Muscle layer of duodenum (tissue), 2 donors: Measurements from ENCODE around the gene ABCC4.

ENCODE experiments used
- H3K27ac ChIP-seq: one replicate; pipeline ENCODE4 v1.7.0; 2013; ENCODE audit warnings: mild to moderate bottlenecking, low read length
- H3K27me3 ChIP-seq: one replicate; pipeline ENCODE4 v1.7.0; 2013; ENCODE audit warnings: low read depth, mild to moderate bottlenecking, control low read depth, low read length
- H3K36me3 ChIP-seq, 2 donors: one replicate each; pipeline ENCODE4 v1.7.0; 2013; ENCODE audit warnings: low read length in 2 of 2, control low read depth in 1 of 2, mild to moderate bottlenecking in 1 of 2; ENCODE audit not compliant: insufficient read depth in 2 of 2, control insufficient read depth in 1 of 2
- H3K4me1 ChIP-seq, 2 donors: one replicate each; pipeline ENCODE4 v1.7.0; 2013; ENCODE audit warnings: low read length in 2 of 2, mild to moderate bottlenecking in 2 of 2, control low read depth in 1 of 2, moderate library complexity in 1 of 2; ENCODE audit not compliant: insufficient read depth in 2 of 2, control insufficient read depth in 1 of 2
- H3K4me3 ChIP-seq, 2 donors: one replicate each; pipeline ENCODE4 v1.7.0; 2013; ENCODE audit warnings: low read length in 2 of 2, low read depth in 1 of 2, mild to moderate bottlenecking in 1 of 2
- H3K9me3 ChIP-seq, 2 donors: one replicate each; pipeline ENCODE4 v1.7.0; 2013; ENCODE audit warnings: low read length in 2 of 2, control low read depth in 1 of 2, mild to moderate bottlenecking in 1 of 2; ENCODE audit not compliant: control insufficient read depth in 1 of 2
- donor health status: healthy.

The ABCC4 gene

GRCh38 chr13:95003019-95003813 lies 298.0 kb downstream of the ABCC4 start:
- Histone ChIP-seq H3K9me3 (no peaks in the 10 kb centered on the region), H3K4me1 (peaks cover 0 to 9% of the 10 kb centered on the region in 2 donors), H3K4me3 (peak overlapping the region in 1 of 2 donors; percentile 37), H3K27ac (no peak overlapping the region), H3K27me3 (no peaks in the 10 kb centered on the region), H3K36me3 (no peaks in the 10 kb centered on the region)

DNA sequence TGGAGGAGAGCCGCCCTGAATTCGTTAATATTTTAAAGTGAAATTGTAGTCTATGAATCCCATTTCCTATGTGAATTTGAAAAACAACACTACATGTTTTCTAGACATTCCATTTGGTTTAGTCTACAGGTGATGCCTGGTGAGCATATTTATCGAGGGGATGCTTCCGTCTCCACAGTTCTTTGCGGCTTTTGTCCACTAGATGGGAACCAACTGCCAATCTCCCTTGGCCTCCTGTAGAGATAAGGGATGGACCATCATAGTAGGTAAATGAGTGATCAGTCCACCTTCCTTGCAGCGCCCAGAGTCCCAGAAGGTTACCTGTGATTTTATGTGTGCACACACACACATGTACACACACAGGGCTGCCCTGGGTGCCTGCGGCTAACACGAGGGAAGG lies 299.1 kb downstream of the ABCC4 start:
- Histone ChIP-seq H3K36me3 (no peaks in the 10 kb centered on the region), H3K4me1 (peaks cover 0 to 9% of the 10 kb centered on the region in 2 donors), H3K27ac (no peak overlapping the region), H3K27me3 (no peaks in the 10 kb centered on the region), H3K9me3 (no peaks in the 10 kb centered on the region), H3K4me3 (no peak overlapping the region)

DNA sequence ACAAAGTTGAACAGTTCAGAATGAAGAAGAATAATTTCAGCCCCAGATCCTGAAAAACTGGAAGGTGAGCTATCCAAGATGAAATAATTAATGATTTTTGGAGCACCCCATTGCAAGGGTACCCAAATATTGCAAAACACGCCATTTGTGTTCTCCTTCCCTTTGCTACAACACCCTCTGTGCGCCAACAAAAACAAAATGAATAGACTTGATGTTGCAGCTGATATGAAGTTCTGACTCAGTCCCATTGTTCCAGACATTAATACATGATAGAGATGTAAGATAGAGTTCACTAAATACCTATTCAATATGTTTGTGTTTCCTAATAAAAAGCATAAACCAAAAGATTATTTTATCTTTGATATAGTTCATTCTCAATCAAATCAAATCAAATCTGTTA lies 301.4 kb downstream of the ABCC4 start:
- H3K36me3 ChIP-seq: no peaks in the 10 kb centered on the region
- H3K9me3 ChIP-seq: no peaks in the 10 kb centered on the region
- H3K27me3 ChIP-seq: no peaks in the 10 kb centered on the region

DNA sequence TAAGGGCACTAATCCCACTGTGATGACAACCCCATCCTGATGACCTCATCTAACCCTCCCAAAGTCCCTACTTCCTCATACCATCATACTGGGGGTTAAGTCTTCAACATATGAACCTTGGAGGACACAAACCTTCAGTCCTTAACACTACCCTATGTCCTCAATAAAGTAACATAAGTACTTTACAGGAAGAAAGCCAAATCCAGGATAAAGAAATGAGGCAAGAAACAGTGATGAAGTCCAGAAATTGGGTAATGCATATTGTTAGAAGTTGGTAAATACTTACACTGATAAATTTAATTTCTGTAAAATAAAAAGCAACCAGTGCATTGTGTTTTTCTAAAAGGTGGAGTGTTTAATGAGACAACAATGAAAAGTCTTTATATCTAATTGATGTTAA lies 304.1 kb downstream of the ABCC4 start:
- Histone ChIP-seq H3K4me1 (no peaks in the 10 kb centered on the region), H3K27me3 (no peaks in the 10 kb centered on the region), H3K9me3 (no peaks in the 10 kb centered on the region), H3K36me3 (no peaks in the 10 kb centered on the region), H3K27ac (no peak overlapping the region), H3K4me3 (no peak overlapping the region)

More for the DNA sequence above, 301.4 kb downstream of the ABCC4 start:
- Histone ChIP-seq H3K4me1 (peaks cover 0 to 9% of the 10 kb centered on the region in 2 donors), H3K4me3 (no peak overlapping the region), H3K27ac (no peak overlapping the region)

DNA sequence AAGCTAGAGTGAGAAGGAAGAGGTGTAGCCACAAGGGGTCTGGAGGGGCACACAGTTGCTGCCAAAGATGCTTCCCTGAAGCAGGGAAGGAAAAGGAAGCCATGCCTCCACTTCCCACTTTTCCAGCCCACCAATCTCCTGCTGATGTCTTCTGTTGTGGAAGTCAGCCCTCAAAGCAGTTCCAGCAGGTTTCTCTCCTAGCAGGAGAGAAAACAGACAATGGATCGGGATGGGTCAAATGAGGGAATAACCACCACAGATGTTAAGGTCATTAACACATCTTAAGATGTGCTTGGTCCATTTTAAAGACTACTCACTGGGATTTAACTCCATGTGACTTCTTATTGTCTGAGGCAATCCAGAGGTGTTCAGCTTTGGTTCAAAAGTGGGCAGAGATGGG lies 304.8 kb downstream of the ABCC4 start:
- H3K9me3 ChIP-seq: no peaks in the 10 kb centered on the region
- no peaks in the 10 kb centered on the region for H3K36me3 ChIP-seq
- H3K27me3 ChIP-seq: no peaks in the 10 kb centered on the region
- no peak overlapping the region for H3K4me3 ChIP-seq
- H3K27ac ChIP-seq: no peak overlapping the region
- no peaks in the 10 kb centered on the region for H3K4me1 ChIP-seq

- no peaks in the 10 kb centered on the region for H3K27me3 ChIP-seq
- H3K36me3 ChIP-seq: no peaks in the 10 kb centered on the region
- H3K9me3 ChIP-seq: no peaks in the 10 kb centered on the region
- no peaks in the 10 kb centered on the region for H3K4me1 ChIP-seq
- H3K27ac ChIP-seq: no peak overlapping the region
- H3K4me3 ChIP-seq: no peak overlapping the region
Measured at GRCh38 chr13:94994506-94994905, 306.7 kb downstream of the ABCC4 start.

- no peaks in the 10 kb centered on the region for H3K27me3 ChIP-seq
- no peaks in the 10 kb centered on the region for H3K36me3 ChIP-seq
- no peak overlapping the region for H3K4me3 ChIP-seq
- no peaks in the 10 kb centered on the region for H3K9me3 ChIP-seq
- H3K4me1 ChIP-seq: no peaks in the 10 kb centered on the region
- H3K27ac ChIP-seq: no peak overlapping the region
Measured at GRCh38 chr13:94993616-94994015, 307.6 kb downstream of the ABCC4 start.

DNA sequence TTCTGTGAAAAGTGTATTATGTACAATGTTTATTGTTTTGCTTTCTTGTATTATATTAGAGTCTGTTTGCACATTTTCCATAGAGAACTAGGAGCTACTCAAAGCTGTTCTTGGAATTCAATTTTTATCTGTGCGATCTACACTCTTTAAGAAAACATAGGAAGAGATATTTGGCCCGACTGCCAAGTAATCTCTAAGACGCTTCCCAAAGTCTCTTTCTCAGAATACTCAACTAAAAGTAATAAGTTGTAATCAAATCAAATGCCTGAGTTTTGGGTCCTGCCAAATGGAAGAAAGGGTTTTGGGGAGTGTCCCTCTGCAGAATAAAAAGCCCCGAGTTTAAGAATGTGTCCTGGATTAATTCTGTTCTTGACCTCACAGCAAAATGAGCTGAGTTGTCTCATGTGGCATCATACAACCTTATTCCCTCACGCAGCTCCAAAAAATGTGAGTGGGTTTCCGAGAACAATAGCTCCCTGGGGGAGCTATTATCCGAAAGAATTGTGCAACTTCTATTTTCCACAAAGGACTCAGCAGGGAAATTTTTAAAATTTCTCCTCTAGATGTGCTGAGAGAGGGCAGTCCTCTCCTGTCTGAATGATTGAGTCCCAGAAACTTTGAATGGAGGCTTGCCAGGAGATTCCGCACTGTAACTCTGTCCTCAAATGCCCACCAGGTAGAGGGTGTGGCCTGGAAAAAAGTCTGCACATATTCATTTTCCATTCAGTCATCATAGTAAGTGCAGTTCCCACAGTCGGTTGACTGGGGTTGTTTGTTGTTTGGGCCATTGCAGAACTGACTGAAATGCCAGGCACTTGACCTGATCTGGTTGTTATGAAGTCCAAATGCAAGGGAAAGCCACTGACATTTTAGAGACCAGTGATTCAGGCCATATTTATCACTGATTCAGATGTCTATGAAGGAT lies 309.0 kb downstream of the ABCC4 start:
- Histone ChIP-seq H3K4me3 (no peak overlapping the region), H3K4me1 (no peaks in the 10 kb centered on the region), H3K27me3 (no peaks in the 10 kb centered on the region), H3K36me3 (no peaks in the 10 kb centered on the region), H3K9me3 (no peaks in the 10 kb centered on the region), H3K27ac (no peak overlapping the region)

- H3K27me3 ChIP-seq: no peaks in the 10 kb centered on the region
- no peak overlapping the region for H3K4me3 ChIP-seq
- H3K27ac ChIP-seq: no peak overlapping the region
- H3K9me3 ChIP-seq: no peaks in the 10 kb centered on the region
- H3K36me3 ChIP-seq: no peaks in the 10 kb centered on the region
- H3K4me1 ChIP-seq: no peaks in the 10 kb centered on the region
Measured at GRCh38 chr13:94988654-94989053, 312.6 kb downstream of the ABCC4 start.

DNA sequence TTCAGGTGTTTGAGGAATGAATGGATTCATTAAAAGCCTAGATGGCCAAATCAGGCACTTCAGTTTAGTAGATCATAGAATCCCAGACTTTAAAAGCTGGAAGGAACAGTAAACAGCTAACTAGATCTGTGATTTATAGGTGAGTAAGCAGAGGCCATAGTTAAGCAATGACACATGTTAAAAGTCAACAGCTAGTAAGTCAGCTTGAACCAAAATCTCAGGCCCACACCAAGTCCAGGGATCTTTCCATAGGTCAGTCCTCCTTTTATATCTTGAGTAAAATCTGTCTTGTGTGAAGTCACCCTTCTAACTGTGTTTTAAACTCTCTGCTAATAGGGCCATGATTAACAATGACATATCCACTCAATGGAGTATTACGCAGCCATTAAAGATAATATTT lies 313.4 kb downstream of the ABCC4 start:
- no peaks in the 10 kb centered on the region for H3K36me3 ChIP-seq
- no peak overlapping the region for H3K27ac ChIP-seq
- no peaks in the 10 kb centered on the region for H3K27me3 ChIP-seq
- no peaks in the 10 kb centered on the region for H3K4me1 ChIP-seq
- H3K9me3 ChIP-seq: no peaks in the 10 kb centered on the region
- no peak overlapping the region for H3K4me3 ChIP-seq

GRCh38 chr13:94987081-94987480 lies 314.2 kb downstream of the ABCC4 start:
- H3K9me3 ChIP-seq: no peaks in the 10 kb centered on the region
- H3K36me3 ChIP-seq: no peaks in the 10 kb centered on the region
- H3K27me3 ChIP-seq: no peaks in the 10 kb centered on the region
- H3K4me3 ChIP-seq: no peak overlapping the region
- no peak overlapping the region for H3K27ac ChIP-seq
- no peaks in the 10 kb centered on the region for H3K4me1 ChIP-seq
